Pancreas (tissue), 10 donors: ENCODE data around the gene OSBPL6. TPM values are rescaled to one million over a fixed set of nuclear protein-coding genes. Genes with fewer than 3 reads are reported as not detected.
A peak's percentile ranks its signal among the peaks of the same experiment; 100 is the strongest.

Source experiments
- ATAC-seq, 4 donors: fragments of 200-7000 bp; cut with Tn5 transposase; one replicate each; pipeline versions ENCODE4 v1.8.0 to v1.9.1; 2020; ENCODE audit warnings: mild to moderate bottlenecking in 4 of 4, moderate library complexity in 4 of 4
- DNase-seq, 6 donors: peaks; one replicate each; pipeline ENCODE4 v3.0.0-alpha.2; 2020
- FAIRE-seq: peaks from 2 replicates; lab custom pipeline; 2012; peaks lifted over from hg19 to GRCh38; lab: Jason Lieb, UNC
- H3K27ac ChIP-seq, 4 donors: fragments of 200-600 bp; sonication (generic); 1 replicate in 3 of 4; 2 replicates in 1 of 4; pipeline versions ENCODE4 v1.5.0 to v1.8.0; 2020
- H3K27me3 ChIP-seq, 4 donors: fragments of 200-600 bp; one replicate each; pipeline ENCODE4 v1.8.0; 2021
- H3K36me3 ChIP-seq, 3 donors: fragments of 200-600 bp; sonication (generic) in 1 of 3; one replicate each; pipeline versions ENCODE4 v1.5.0 to v1.8.0; 2020 to 2021
- H3K4me1 ChIP-seq, 3 donors: fragments of 200-600 bp; one replicate each; pipeline ENCODE4 v1.8.0; 2021
- H3K4me3 ChIP-seq, 4 donors: fragments of 200-600 bp; sonication (generic) in 2 of 4; one replicate each; pipeline versions ENCODE4 v1.5.0 to v1.8.0; 2020 to 2021
- H3K9me3 ChIP-seq, 4 donors: fragments of 200-600 bp; one replicate each; pipeline ENCODE4 v1.8.0; 2021
- CTCF ChIP-seq, 4 donors: fragments of 200-600 bp; sonication (generic) in 3 of 4; IDR thresholded peaks; one replicate each; pipeline versions ENCODE4 v1.5.0 to v1.8.0; 2021; ENCODE audit warnings: antibody characterized with exemption in 4 of 4
- WGBS, 2 donors: extraction: QIAGEN DNeasy Blood & Tissue Kit; methylation state at CpG; one replicate each; pipeline ENCODE4 v1.1.7; 2013; 5-methylcytosine and 5-hydroxymethylcytosine counted together
- intact Hi-C, 3 donors: fragments of 100-400 bp; cut with DNase I; formaldehyde crosslinking; loops; one replicate each; pipeline versions ENCODE4 v1.11.1 to v1.14.2; 2022
- polyA plus RNA-seq, 2 donors: library from polyadenylated mRNA; stranded (reverse); fragments of 200-250 nt; gene quantifications; one replicate each; pipeline ENCODE4 v1.2.3, GENCODE V29; 2013
- total RNA-seq, 6 donors: library from RNA; stranded (reverse); fragmentation: NEBNext Ultra II Directional in 4 of 6; extraction: Animal tissue kit (Norgen Biotek cat#: 25700) in 4 of 6; gene quantifications; one replicate each; pipeline versions ENCODE4 v1.2.1 to v1.2.4, GENCODE V29; 2021 to 2023
- donor health status: healthy with polysubstance abuse.
- donor health status: DM: no; HTN: no; CAD: no; lungs with moderate emphysema.
- donor health status: DM: no; HTN: no; CAD: no.
- donor health status: control.
- donor health status: control.
- donor health status: Bipolar disorder and iron deficiency.
- donor health status: DM: yes; HTN: yes; CAD: no.
- donor health status: DM: no; HTN: no; CAD: no.
- donor health status: DM: no; HTN: no; CAD: no.
- donor health status: DM: yes; HTN: yes; CAD: no.

OSBPL6 gene
- total and polyA plus RNA-seq, 8 donors = 0.30 to 1.4 (median 0.79) TPM

DNA sequence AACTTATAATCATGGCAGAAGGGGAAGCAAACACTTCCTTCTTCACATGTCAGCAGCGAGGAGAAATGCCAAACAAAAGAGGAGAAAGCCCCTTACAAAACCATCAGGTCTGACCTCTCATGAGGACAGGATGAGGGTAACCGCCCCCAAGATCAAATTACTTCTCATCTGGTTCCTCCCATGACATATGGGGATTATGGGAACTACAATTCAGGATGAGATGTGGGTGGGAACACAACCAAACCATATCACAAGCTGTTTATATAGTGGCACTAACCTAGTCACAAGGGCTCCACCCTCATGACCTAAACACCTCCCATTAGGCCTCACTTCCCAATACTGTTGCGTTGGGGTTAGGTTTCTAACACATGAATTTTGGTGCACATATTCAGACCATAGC, 110.0 kb downstream of the OSBPL6 start:
- no peaks in the 10 kb centered on the region for H3K36me3 ChIP-seq
- FAIRE-seq (no peak), ATAC-seq (no peak), DNase-seq (no peak)
- H3K4me3 ChIP-seq = no peak overlapping the region
- intact Hi-C loops = no loop called here
- 88 to 94% methylated on average over 3 of the region's 3 CpGs for WGBS, 2 donors
- H3K9me3 ChIP-seq = no peaks in the 10 kb centered on the region
- H3K27ac ChIP-seq = no peak overlapping the region
- H3K4me1 ChIP-seq = peaks cover 0 to 5% (median 0%) of the 10 kb centered on the region in 3 donors
- H3K27me3 ChIP-seq = no peaks in the 10 kb centered on the region
- TF ChIP-seq CTCF (IDR thresholded peaks at IDR 0.05) = no peak

DNA sequence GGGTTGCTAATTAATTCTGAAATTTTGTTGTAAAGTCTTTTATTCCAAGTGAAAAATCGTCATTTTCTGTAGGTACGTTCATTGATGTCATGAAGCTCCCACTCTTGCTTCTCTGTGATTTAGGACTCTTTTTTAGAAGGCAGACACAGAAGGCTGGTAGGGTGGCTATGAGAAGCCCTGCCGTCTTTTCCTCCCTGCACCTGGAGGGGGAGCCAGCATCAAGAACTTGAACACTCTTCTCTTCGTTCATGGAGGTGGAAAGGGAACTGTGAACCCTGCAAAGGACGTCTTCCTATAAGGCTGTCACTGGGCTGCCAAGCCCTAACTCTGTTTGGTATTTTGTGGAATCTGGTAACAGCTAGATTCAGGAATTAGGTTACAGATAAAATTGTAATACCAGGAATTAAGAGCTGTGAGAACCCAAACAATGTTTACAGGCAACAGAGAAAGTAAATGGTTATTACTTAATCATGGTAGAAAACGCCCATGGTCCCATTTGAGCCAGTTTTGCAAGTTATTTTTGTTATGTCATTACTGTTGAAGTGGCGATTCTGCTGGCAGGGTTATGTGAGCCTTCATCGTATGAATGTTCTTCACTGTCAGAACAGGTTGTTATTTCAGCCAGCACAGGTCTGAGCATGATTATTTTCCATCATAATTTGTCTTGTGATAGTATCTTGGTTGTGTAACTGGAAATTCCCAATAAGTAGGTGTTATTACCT, 112.2 kb downstream of the OSBPL6 start:
- Histone ChIP-seq H3K4me3 (no peak overlapping the region), H3K4me1 (peaks cover 0 to 5% (median 0%) of the 10 kb centered on the region in 3 donors), H3K36me3 (no peaks in the 10 kb centered on the region), H3K9me3 (no peaks in the 10 kb centered on the region), H3K27ac (no peak overlapping the region), H3K27me3 (no peaks in the 10 kb centered on the region)
- TF ChIP-seq CTCF (IDR thresholded peaks at IDR 0.05) = peak in 3 of 4 donors; percentile 27 to 44 (median 42)
- intact Hi-C loops = no loop called here
- ATAC-seq (peak; percentile 75 to 96 (median 92)), FAIRE-seq (no peak), DNase-seq (peak in 5 of 6 donors; percentile 30 to 61 (median 40))
- WGBS, 2 donors = 17 to 24% methylated on average over 8 of the region's 8 CpGs

GRCh38 chr2:178307650-178308049, 113.3 kb downstream of the OSBPL6 start:
- intact Hi-C loops = no loop called here
- H3K36me3 ChIP-seq = no peaks in the 10 kb centered on the region
- FAIRE-seq = no peak

GRCh38 chr2:178309541-178309940, 115.2 kb downstream of the OSBPL6 start:
- Histone ChIP-seq H3K36me3 (no peaks in the 10 kb centered on the region), H3K9me3 (no peaks in the 10 kb centered on the region), H3K27ac (no peak overlapping the region), H3K27me3 (no peaks in the 10 kb centered on the region), H3K4me3 (no peak overlapping the region), H3K4me1 (peaks cover 0 to 5% (median 0%) of the 10 kb centered on the region in 3 donors)
- WGBS, 2 donors = 55 to 77% methylated on average over 2 of the region's 2 CpGs
- no peak for TF ChIP-seq CTCF (IDR thresholded peaks at IDR 0.05)
- DNase-seq = no peak
- intact Hi-C loops = no loop called here
- no peak for FAIRE-seq
- no peak for ATAC-seq

More at GRCh38 chr2:178307650-178308049, 113.3 kb downstream of the OSBPL6 start:
- Histone ChIP-seq H3K27ac (no peak overlapping the region), H3K9me3 (no peaks in the 10 kb centered on the region), H3K4me1 (peaks cover 0 to 5% (median 0%) of the 10 kb centered on the region in 3 donors), H3K4me3 (no peak overlapping the region), H3K27me3 (no peaks in the 10 kb centered on the region)
- 74 to 75% methylated on average over 7 of the region's 7 CpGs for WGBS, 2 donors
- ATAC-seq (no peak), DNase-seq (no peak)
- TF ChIP-seq CTCF (IDR thresholded peaks at IDR 0.05) = no peak

GRCh38 chr2:178315078-178315477, 120.8 kb downstream of the OSBPL6 start:
- no peak for DNase-seq
- Histone ChIP-seq H3K4me3 (no peak overlapping the region), H3K9me3 (no peaks in the 10 kb centered on the region), H3K36me3 (no peaks in the 10 kb centered on the region), H3K27ac (no peak overlapping the region), H3K27me3 (no peaks in the 10 kb centered on the region), H3K4me1 (peaks cover 0 to 14% (median 0%) of the 10 kb centered on the region in 3 donors)
- no peak for TF ChIP-seq CTCF (IDR thresholded peaks at IDR 0.05)
- no peak for ATAC-seq
- WGBS, 2 donors = 72 to 74% methylated on average over 4 of the region's 4 CpGs
- intact Hi-C loops = loop anchor here in 1 of 3 donors (10.0 kb wide), 1 partner anchor 90 kb away; no protein-coding TSS in a partner anchor
- FAIRE-seq = no peak
